GM12872 (cell line): Measurements from ENCODE around the gene LDB3.

ENCODE experiments used
- CTCF ChIP-seq: IDR thresholded peaks from 3 replicates; pipeline ENCODE4 v1.5.1; 2011; ENCODE audit warnings: low read depth, mild to moderate bottlenecking, low read length, moderate library complexity; ENCODE audit not compliant: insufficient read depth

The LDB3 gene

GRCh38 chr10:86684331-86685097 is 16.2 kb downstream of the LDB3 start:
- TF ChIP-seq CTCF: peak; percentile 36

- TF ChIP-seq CTCF: no peak
Observed at GRCh38 chr10:86685416-86685815, 17.1 kb downstream of the LDB3 start.

DNA sequence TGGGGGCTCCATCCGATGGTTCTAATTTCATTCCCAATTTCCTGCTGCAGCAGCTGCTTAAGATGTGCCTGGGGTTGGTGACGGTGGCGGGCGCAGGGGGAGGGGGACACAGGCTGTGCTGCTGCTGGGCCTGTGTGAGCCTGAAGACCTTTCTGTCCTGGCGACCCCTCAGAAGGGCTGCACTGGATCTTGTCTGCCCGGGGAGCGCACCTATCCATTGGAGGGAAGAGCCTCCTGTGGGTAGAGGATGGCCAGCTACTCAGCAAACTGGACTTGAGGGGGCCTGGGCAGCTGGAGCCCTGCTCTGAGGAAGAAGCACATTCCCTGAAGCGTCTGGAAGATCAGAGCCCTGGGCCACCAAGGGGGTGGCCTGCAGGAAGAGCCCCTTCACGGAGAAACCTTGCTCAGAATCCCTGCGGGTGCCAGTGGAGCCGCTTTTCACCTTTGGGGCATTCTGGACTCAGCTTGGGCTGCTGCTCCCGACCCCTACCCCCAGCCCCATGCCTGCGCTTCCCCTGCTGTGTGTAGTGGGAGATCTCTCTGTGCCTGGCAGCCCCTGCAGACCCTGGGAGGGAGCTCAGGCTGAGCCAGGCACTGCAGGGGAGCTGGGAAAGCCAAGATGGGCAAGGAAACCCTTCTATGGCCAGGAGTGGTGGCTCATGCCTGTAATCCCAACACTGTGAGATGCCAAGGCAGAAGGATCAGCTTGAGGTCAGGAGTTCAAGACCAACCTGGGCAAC is 17.8 kb downstream of the LDB3 start:
- TF ChIP-seq CTCF: no peak

GRCh38 chr10:86686972-86687371 is 18.7 kb downstream of the LDB3 start:
- TF ChIP-seq CTCF: no peak

- TF ChIP-seq CTCF: no peak
Observed at GRCh38 chr10:86687750-86688149, 19.4 kb downstream of the LDB3 start.

GRCh38 chr10:86688398-86688921 is 20.1 kb downstream of the LDB3 start:
- TF ChIP-seq CTCF: peak; percentile 84

DNA sequence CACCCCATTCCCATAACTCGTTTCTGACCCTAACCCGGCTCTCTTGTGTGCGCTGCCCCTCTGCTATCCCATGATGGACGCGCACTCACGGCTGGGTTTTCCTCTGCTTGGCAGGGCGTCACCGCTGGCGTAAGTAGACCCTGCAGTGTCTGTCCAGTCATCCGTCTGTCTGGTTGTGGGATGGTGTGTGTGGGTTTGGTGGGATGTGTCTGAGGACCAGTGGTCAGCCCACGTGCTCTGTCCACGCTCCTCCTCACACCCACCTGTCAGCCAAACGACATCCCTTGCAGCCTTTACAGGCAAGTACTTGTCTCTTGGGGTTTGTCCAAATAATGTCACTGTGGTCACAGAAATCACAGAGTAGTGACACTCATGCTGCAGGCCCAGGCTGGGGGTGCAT is 20.8 kb downstream of the LDB3 start:
- TF ChIP-seq CTCF: no peak
